AG04450 (cell line): ENCODE data around the gene HOXB9. TPM values are rescaled to one million over a fixed set of nuclear protein-coding genes. Genes with fewer than 3 reads are reported as not detected.

Experiments
- CTCF ChIA-PET: fragments of 300-600, 350-600 bp; formaldehyde crosslinking; extraction: SDS; loops from one replicate; lab custom pipeline; 2022; ENCODE audit warnings: antibody characterized with exemption, inconsistent platforms; lab: Charles Lee
- POLR2A ChIA-PET: fragments of 350-600 bp; formaldehyde crosslinking; extraction: SDS; loops from one replicate; lab custom pipeline; 2021; ENCODE audit warnings: antibody characterized with exemption, inconsistent platforms; lab: Yijun Ruan, JAX
- DNase-seq: peaks from one replicate; pipeline ENCODE4 v3.0.0-alpha.2; 2011; ENCODE audit warnings: low read depth, low spot score
- H3K27ac ChIP-seq: one replicate; pipeline ENCODE4 v1.5.1; 2012; ENCODE audit warnings: low read depth, low read length, control low read depth
- H3K27me3 ChIP-seq: one replicate; pipeline ENCODE4 v1.6.0; 2012; ENCODE audit warnings: low read length; ENCODE audit not compliant: control insufficient read depth, insufficient read depth
- H3K4me3 ChIP-seq: 2 replicates; pipeline ENCODE4 v1.5.1; 2011; ENCODE audit warnings: mild to moderate bottlenecking, low read depth, low read length, control low read depth
- H3K9me3 ChIP-seq: 2 replicates; pipeline ENCODE4 v1.5.1; 2012; ENCODE audit warnings: low read length; ENCODE audit not compliant: control insufficient read depth, insufficient read depth
- CTCF ChIP-seq: IDR thresholded peaks from 2 replicates; pipeline ENCODE4 v1.5.1; 2011; ENCODE audit warnings: low read depth, low read length, control low read depth, inconsistent platforms
- polyA plus RNA-seq: library from polyadenylated mRNA; depleted of rRNA; stranded (reverse); fragments of >200 nt; gene quantifications from 2 replicates; pipeline ENCODE4 v1.2.3, GENCODE V29; 2011; rRNA removed
- small RNA-seq: library from RNA; depleted of rRNA; stranded (forward); fragments of <200 nt; gene quantifications from one replicate; pipeline ENCODE3, GENCODE V24; 2012; ENCODE audit warnings: low read depth; ENCODE audit not compliant: insufficient read length

The HOXB9 gene
- polyA plus RNA-seq, 1 experiment, result 0.02 TPM

GRCh38 chr17:48571826-48572417, 54.2 kb downstream of the HOXB9 start:
- peak overlapping the region; percentile 90 for H3K4me3 ChIP-seq
- POLR2A ChIA-PET, result interaction anchor here (4.5 kb wide), 1 partner anchor 16 kb away, joined by 40 read pairs; no protein-coding TSS in a partner anchor
- TF ChIP-seq CTCF, result no peak

More at GRCh38 chr17:48571826-48572417, 54.2 kb downstream of the HOXB9 start:
- CTCF ChIA-PET, result interaction anchor here (0.6 kb wide), 1 partner anchor 19 kb away, joined by 3 read pairs; no protein-coding TSS in a partner anchor
- H3K27me3 ChIP-seq, result no peaks in the 10 kb centered on the region
- peak overlapping the region; percentile 94 for H3K27ac ChIP-seq
- no peaks in the 10 kb centered on the region for H3K9me3 ChIP-seq
- DNase-seq, result no peak

Small RNAs within 50 kb of the gene (small RNA-seq; reads per million reads assigned to genes)
- not detected for gene MIR196A1

Other genes starting within 250 kb of the HOXB9 start
- not detected in 2 replicates for gene SKAP1, start 196.1 kb downstream of the HOXB9 start, polyA plus RNA-seq
- not detected in 2 replicates for gene HOXB1, start 95.3 kb downstream of the HOXB9 start, polyA plus RNA-seq
- gene HOXB2, start 81.2 kb downstream of the HOXB9 start, polyA plus RNA-seq, result 16.3 and 17.9 TPM in 2 replicates
- 5.8 and 6.1 TPM in 2 replicates for gene HOXB4, start 48.0 kb downstream of the HOXB9 start, polyA plus RNA-seq
- gene HOXB3, start 36.1 kb downstream of the HOXB9 start, polyA plus RNA-seq, result 28.3 and 33.0 TPM in 2 replicates
- 9.4 and 9.8 TPM in 2 replicates for gene HOXB5, start 32.6 kb downstream of the HOXB9 start, polyA plus RNA-seq
- gene HOXB6, start 21.4 kb downstream of the HOXB9 start, polyA plus RNA-seq, result 15.4 and 20.4 TPM in 2 replicates
- gene HOXB7, start 15.3 kb downstream of the HOXB9 start, polyA plus RNA-seq, result 10.1 and 11.3 TPM in 2 replicates
- 0.87 and 0.97 TPM in 2 replicates for gene HOXB8, start 11.1 kb downstream of the HOXB9 start, polyA plus RNA-seq
- gene PRAC1, start 96.2 kb upstream of the HOXB9 start, polyA plus RNA-seq, result not detected in 2 replicates
- gene PRAC2, start 96.8 kb upstream of the HOXB9 start, polyA plus RNA-seq, result not detected in 2 replicates
- not detected in 2 replicates for gene HOXB13, start 102.4 kb upstream of the HOXB9 start, polyA plus RNA-seq
- 0.04 and 0.06 TPM in 2 replicates for gene TTLL6, start 190.9 kb upstream of the HOXB9 start, polyA plus RNA-seq
- 102 and 130 TPM in 2 replicates for gene CALCOCO2, start 204.7 kb upstream of the HOXB9 start, polyA plus RNA-seq